Osteocyte (in vitro differentiated cells): ENCODE data around the gene PCA3. TPM values are rescaled to one million over a fixed set of nuclear protein-coding genes. Genes with fewer than 3 reads are reported as not detected.

Source experiments
- DNase-seq: peaks from one replicate; pipeline ENCODE4 v3.0.0; 2021; ENCODE audit warnings: mixed read lengths; ENCODE audit not compliant: unreplicated experiment; ENCODE audit errors: extremely low spot score
- H3K27ac Mint-ChIP-seq: one replicate; pipeline ENCODE4 v1.8.0; 2021; ENCODE audit warnings: mild to moderate bottlenecking, mixed read lengths; ENCODE audit not compliant: unreplicated experiment
- H3K27me3 Mint-ChIP-seq: one replicate; pipeline ENCODE4 v1.8.0; 2021; ENCODE audit warnings: mixed read lengths; ENCODE audit not compliant: unreplicated experiment
- H3K36me3 Mint-ChIP-seq: one replicate; pipeline ENCODE4 v1.8.0; 2021; ENCODE audit warnings: mixed read lengths; ENCODE audit not compliant: unreplicated experiment
- H3K4me1 Mint-ChIP-seq: one replicate; pipeline ENCODE4 v1.8.0; 2021; ENCODE audit warnings: mixed read lengths; ENCODE audit not compliant: unreplicated experiment
- H3K4me3 Mint-ChIP-seq: one replicate; pipeline ENCODE4 v1.8.0; 2021; ENCODE audit warnings: mild to moderate bottlenecking, moderate library complexity, mixed read lengths; ENCODE audit not compliant: unreplicated experiment
- H3K9me3 Mint-ChIP-seq: one replicate; pipeline ENCODE4 v1.8.0; 2021; ENCODE audit warnings: mixed read lengths; ENCODE audit not compliant: unreplicated experiment
- total RNA-seq: library from RNA; stranded (reverse); gene quantifications from 2 replicates; pipeline ENCODE4 v1.2.1, GENCODE V29; 2021
- TF ChIP-seq, protein P1 (sequence below): fragments of 200-600 bp; sonication (generic); IDR thresholded peaks from 2 replicates; pipeline ENCODE4 v1.5.0; 2021; ENCODE audit warnings: antibody characterized with exemption, mild to moderate bottlenecking, moderate library complexity

PCA3 gene
- total RNA-seq, 1 donor from 2014 or later, result not detected

DNA sequence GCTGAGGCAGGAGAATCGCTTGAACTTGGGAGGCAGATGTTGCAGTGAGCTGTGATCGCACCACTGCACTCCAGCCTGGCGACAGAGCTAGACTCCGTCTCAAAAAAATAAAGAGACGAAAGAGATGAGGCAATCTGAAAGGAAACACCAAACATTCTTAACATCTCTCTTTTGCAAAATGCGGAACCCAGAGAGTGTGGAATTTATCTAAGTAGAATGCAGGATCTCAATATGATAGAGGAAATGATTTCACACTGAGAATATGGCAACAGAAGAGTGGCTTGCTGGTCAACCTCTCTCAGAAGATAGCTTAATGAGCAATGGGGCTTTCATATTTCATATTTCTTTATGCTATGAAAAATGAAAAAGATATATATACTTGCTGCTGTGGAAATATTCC, 33.4 kb upstream of the PCA3 start:
- H3K4me3 Mint-ChIP-seq, result no peak overlapping the region
- DNase-seq, result no peak
- H3K27ac Mint-ChIP-seq, result no peak overlapping the region

DNA sequence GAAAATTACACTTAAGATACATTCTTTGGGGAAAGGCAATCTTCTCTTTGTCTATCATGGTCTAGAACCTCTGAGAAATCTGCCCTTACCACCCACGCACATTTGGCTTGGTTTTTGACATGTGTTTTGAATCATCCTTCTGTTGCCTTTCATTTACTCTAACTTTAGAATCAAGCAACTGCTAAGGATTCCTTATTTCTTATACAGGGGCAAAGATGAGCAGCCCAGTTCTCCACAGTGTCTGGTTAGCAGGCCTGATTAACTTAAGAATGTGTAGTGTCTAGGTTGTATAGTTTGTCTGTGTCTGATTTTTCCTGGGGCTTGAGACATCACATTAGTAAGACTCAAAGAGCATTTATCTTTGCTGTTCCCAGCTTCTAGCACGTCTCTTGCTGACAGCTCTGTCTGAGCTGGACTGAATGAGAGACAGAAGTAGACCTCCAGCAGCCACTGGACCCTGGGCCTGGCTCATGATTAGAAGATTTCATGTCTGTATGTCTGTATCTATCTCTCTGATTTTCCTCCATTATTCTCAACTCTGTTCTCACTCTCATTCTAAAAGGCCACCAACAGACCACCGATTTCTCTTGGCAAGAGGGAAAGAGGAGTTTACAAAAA, 31.8 kb upstream of the PCA3 start:
- H3K36me3 Mint-ChIP-seq, result no peaks in the 10 kb centered on the region
- H3K4me3 Mint-ChIP-seq, result no peak overlapping the region
- no peak overlapping the region for H3K27ac Mint-ChIP-seq
- no peaks in the 10 kb centered on the region for H3K4me1 Mint-ChIP-seq
- DNase-seq, result peak; percentile 19
- H3K9me3 Mint-ChIP-seq, result no peaks in the 10 kb centered on the region
- H3K27me3 Mint-ChIP-seq, result peaks cover 41% of the 10 kb centered on the region
- TF ChIP-seq, protein P1, sequence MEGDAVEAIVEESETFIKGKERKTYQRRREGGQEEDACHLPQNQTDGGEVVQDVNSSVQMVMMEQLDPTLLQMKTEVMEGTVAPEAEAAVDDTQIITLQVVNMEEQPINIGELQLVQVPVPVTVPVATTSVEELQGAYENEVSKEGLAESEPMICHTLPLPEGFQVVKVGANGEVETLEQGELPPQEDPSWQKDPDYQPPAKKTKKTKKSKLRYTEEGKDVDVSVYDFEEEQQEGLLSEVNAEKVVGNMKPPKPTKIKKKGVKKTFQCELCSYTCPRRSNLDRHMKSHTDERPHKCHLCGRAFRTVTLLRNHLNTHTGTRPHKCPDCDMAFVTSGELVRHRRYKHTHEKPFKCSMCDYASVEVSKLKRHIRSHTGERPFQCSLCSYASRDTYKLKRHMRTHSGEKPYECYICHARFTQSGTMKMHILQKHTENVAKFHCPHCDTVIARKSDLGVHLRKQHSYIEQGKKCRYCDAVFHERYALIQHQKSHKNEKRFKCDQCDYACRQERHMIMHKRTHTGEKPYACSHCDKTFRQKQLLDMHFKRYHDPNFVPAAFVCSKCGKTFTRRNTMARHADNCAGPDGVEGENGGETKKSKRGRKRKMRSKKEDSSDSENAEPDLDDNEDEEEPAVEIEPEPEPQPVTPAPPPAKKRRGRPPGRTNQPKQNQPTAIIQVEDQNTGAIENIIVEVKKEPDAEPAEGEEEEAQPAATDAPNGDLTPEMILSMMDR, result no peak

More for the DNA sequence above, 33.4 kb upstream of the PCA3 start:
- TF ChIP-seq, protein P1, result no peak
- no peaks in the 10 kb centered on the region for H3K4me1 Mint-ChIP-seq
- peaks cover 39% of the 10 kb centered on the region for H3K27me3 Mint-ChIP-seq
- no peaks in the 10 kb centered on the region for H3K36me3 Mint-ChIP-seq
- no peaks in the 10 kb centered on the region for H3K9me3 Mint-ChIP-seq

DNA sequence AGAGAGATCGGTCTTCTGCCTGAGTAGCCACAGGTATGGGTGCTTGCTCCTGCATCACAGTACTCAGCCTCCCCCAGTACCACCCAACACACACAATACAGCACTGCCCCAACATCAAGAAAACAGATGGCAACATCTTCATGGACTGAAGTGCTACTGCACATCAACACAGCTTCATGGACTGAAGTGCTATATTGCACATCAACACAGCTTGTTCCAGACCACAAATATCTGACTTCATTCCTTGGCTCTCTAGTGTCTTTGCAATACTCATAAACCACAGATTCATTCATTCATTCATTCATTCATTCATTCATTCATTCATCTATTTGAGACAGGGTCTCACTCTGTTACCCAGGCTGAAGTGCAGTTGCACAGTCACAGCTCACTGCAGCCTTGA, 31.1 kb upstream of the PCA3 start:
- TF ChIP-seq, protein P1, result no peak
- no peak overlapping the region for H3K27ac Mint-ChIP-seq
- DNase-seq, result peak; percentile 13
- H3K36me3 Mint-ChIP-seq, result no peaks in the 10 kb centered on the region
- H3K27me3 Mint-ChIP-seq, result peaks cover 41% of the 10 kb centered on the region
- no peaks in the 10 kb centered on the region for H3K9me3 Mint-ChIP-seq
- no peaks in the 10 kb centered on the region for H3K4me1 Mint-ChIP-seq
- no peak overlapping the region for H3K4me3 Mint-ChIP-seq

DNA sequence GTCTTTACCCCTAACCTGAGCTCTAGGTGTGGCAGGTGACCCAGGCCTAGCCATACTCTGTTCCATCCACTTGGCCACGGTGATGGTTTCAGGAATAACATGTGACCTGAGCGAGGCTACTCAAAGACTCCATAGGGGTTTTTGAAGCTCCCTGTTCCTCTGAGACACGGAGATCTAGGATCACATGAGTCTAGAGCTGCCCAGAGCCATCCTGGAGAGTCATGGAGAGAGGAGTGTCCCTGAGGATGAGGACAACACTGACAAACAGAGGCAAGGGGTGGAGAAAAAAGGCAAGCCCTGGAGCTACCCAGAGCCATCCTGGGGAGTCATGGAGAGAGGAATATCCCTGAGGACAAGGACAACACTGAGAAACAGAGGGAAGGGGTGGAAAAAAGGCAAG, 29.5 kb upstream of the PCA3 start:
- H3K4me3 Mint-ChIP-seq, result no peak overlapping the region
- peaks cover 43% of the 10 kb centered on the region for H3K27me3 Mint-ChIP-seq
- H3K4me1 Mint-ChIP-seq, result no peaks in the 10 kb centered on the region
- no peak for DNase-seq
- H3K27ac Mint-ChIP-seq, result no peak overlapping the region
- H3K36me3 Mint-ChIP-seq, result no peaks in the 10 kb centered on the region
- TF ChIP-seq, protein P1, result no peak
- H3K9me3 Mint-ChIP-seq, result no peaks in the 10 kb centered on the region

DNA sequence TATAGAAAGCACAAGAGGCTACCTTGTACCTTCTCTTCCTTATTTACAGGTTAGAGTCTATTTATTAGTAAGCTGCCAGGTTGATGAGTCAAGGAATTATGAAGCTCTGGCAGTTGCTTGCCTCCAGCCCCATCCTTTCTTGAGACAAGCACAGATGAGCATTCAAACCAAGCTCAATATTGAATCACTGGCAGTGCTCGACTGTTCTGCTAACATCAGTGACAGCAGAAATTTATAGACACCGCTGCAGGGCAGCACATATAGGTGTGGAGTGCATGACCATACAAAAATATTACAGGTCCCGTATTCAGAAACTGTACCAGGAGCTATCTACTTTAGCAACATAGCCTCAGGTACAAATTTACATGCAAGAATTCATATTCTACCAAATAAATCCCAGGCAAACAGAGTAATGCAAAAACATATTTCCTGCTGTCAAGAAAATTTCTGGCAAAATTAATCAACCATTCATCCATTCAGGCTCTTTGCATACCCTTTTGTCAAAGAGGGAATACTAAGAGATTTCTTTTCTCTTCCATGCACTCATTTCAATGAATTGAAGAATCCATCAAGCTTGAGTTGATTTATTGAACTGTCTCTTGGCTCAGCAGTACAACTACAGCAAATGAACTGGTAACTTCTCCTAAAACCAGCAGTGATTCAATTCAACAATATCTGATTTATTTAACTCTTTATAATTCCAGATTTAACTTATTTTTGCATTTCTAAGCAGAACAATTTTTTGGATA, 26.9 kb upstream of the PCA3 start:
- Mint-ChIP-seq H3K4me1 (no peaks in the 10 kb centered on the region), H3K36me3 (no peaks in the 10 kb centered on the region), H3K27ac (no peak overlapping the region), H3K4me3 (no peak overlapping the region), H3K27me3 (peaks cover 46% of the 10 kb centered on the region), H3K9me3 (no peaks in the 10 kb centered on the region)
- no peak for DNase-seq
- TF ChIP-seq, protein P1, result no peak
